Activated naive CD8-positive, alpha-beta T cell treated with anti-CD3 and anti-CD28 coated beads, Interleukin-2, amount 10 ng/mL, durations not matched to agents 7 days and 5 days (primary cell): ENCODE results near the gene PRSS8. TPM values are rescaled to one million over a fixed set of nuclear protein-coding genes. Genes with fewer than 3 reads are reported as not detected.

ENCODE experiments used
- ATAC-seq: fragments of 150-1000 bp; cut with Tn5 transposase; one replicate; pipeline ENCODE4 v1.10.0; 2021; ENCODE audit warnings: low read depth, moderate library complexity
- POLR2A ChIA-PET: fragments of 350-600 bp; sonication (Branson Sonifier 250); formaldehyde crosslinking; loops from one replicate; lab custom pipeline; 2021; ENCODE audit warnings: antibody characterized with exemption; lab: Charles Lee
- DNase-seq: peaks from one replicate; pipeline ENCODE4 v3.0.0; 2021
- H3K27ac Mint-ChIP-seq: one replicate; pipeline ENCODE4 v1.8.0; 2022; ENCODE audit warnings: mild to moderate bottlenecking, mixed read lengths
- H3K27me3 Mint-ChIP-seq: one replicate; pipeline ENCODE4 v1.8.0; 2022; ENCODE audit warnings: mild to moderate bottlenecking, moderate library complexity, mixed read lengths
- H3K36me3 Mint-ChIP-seq: one replicate; pipeline ENCODE4 v1.8.0; 2021; ENCODE audit warnings: mild to moderate bottlenecking, mixed read lengths
- H3K4me1 Mint-ChIP-seq: one replicate; pipeline ENCODE4 v1.8.0; 2021; ENCODE audit warnings: mixed read lengths
- H3K4me3 Mint-ChIP-seq: one replicate; pipeline ENCODE4 v1.8.0; 2022; ENCODE audit warnings: mild to moderate bottlenecking, moderate library complexity, mixed read lengths
- H3K9me3 Mint-ChIP-seq: one replicate; pipeline ENCODE4 v1.8.0; 2021; ENCODE audit warnings: mixed read lengths
- total RNA-seq, 2 experiments: library from RNA; stranded (reverse); gene quantifications; one replicate each; pipeline ENCODE4 v1.2.3, GENCODE V29; 2021

Gene PRSS8
- total RNA-seq, 2 experiments from 2014 or later: not detected

GRCh38 chr16:31085873-31086628 lies 49.5 kb downstream of the PRSS8 start:
- peaks cover 8% of the 10 kb centered on the region for H3K4me1 Mint-ChIP-seq
- DNase-seq (no peak), ATAC-seq (no peak)
- peaks cover 7% of the 10 kb centered on the region for H3K36me3 Mint-ChIP-seq
- no peaks in the 10 kb centered on the region for H3K9me3 Mint-ChIP-seq
- POLR2A ChIA-PET: no interaction called here
- H3K27ac Mint-ChIP-seq: no peak overlapping the region
- no peak overlapping the region for H3K4me3 Mint-ChIP-seq
- no peaks in the 10 kb centered on the region for H3K27me3 Mint-ChIP-seq

GRCh38 chr16:31085411-31085810 lies 50.1 kb downstream of the PRSS8 start:
- Mint-ChIP-seq H3K36me3 (peaks cover 5% of the 10 kb centered on the region), H3K4me1 (peaks cover 8% of the 10 kb centered on the region), H3K27ac (peak overlapping the region; percentile 16), H3K4me3 (no peak overlapping the region), H3K27me3 (no peaks in the 10 kb centered on the region), H3K9me3 (no peaks in the 10 kb centered on the region)
- ATAC-seq (no peak), DNase-seq (no peak)
- POLR2A ChIA-PET: interaction anchor here (1.0 kb wide), 2 partner anchors 9 to 10 kb away, joined by 3 to 5 read pairs; partner anchors contain the start of gene VKORC1

- Mint-ChIP-seq H3K4me1 (peaks cover 8% of the 10 kb centered on the region), H3K27me3 (no peaks in the 10 kb centered on the region), H3K36me3 (peaks cover 5% of the 10 kb centered on the region), H3K27ac (peak overlapping the region; percentile 16), H3K9me3 (no peaks in the 10 kb centered on the region), H3K4me3 (no peak overlapping the region)
- POLR2A ChIA-PET: interaction anchor here (0.6 to 1.1 kb wide), 4 partner anchors 9 to 48 kb away, joined by 3 to 5 read pairs (median 3); partner anchors contain the start of gene VKORC1
- DNase-seq: no peak
- peak; percentile 9 for ATAC-seq
Observed at GRCh38 chr16:31084584-31085302, 50.8 kb downstream of the PRSS8 start.

GRCh38 chr16:31083981-31084380 lies 51.5 kb downstream of the PRSS8 start:
- H3K9me3 Mint-ChIP-seq: no peaks in the 10 kb centered on the region
- POLR2A ChIA-PET: interaction anchor here (1.1 kb wide), 1 partner anchor 29 kb away, joined by 3 read pairs; no protein-coding TSS in a partner anchor
- no peak overlapping the region for H3K27ac Mint-ChIP-seq
- DNase-seq (no peak), ATAC-seq (no peak)
- H3K36me3 Mint-ChIP-seq: peaks cover 8% of the 10 kb centered on the region
- H3K27me3 Mint-ChIP-seq: no peaks in the 10 kb centered on the region
- peaks cover 10% of the 10 kb centered on the region for H3K4me1 Mint-ChIP-seq
- H3K4me3 Mint-ChIP-seq: no peak overlapping the region

GRCh38 chr16:31083556-31083955 lies 52.0 kb downstream of the PRSS8 start:
- H3K4me3 Mint-ChIP-seq: no peak overlapping the region
- H3K36me3 Mint-ChIP-seq: peaks cover 8% of the 10 kb centered on the region
- no peaks in the 10 kb centered on the region for H3K27me3 Mint-ChIP-seq
- no peak for DNase-seq
- peaks cover 10% of the 10 kb centered on the region for H3K4me1 Mint-ChIP-seq
- POLR2A ChIA-PET: interaction anchor here (1.1 kb wide), 1 partner anchor 28 kb away, joined by 3 read pairs; no protein-coding TSS in a partner anchor
- no peaks in the 10 kb centered on the region for H3K9me3 Mint-ChIP-seq
- no peak for ATAC-seq
- no peak overlapping the region for H3K27ac Mint-ChIP-seq

GRCh38 chr16:31083081-31083480 lies 52.4 kb downstream of the PRSS8 start:
- Mint-ChIP-seq H3K27ac (no peak overlapping the region), H3K4me3 (no peak overlapping the region)
- POLR2A ChIA-PET: no interaction called here

GRCh38 chr16:31082368-31083045 lies 53.0 kb downstream of the PRSS8 start:
- Mint-ChIP-seq H3K27ac (peak overlapping the region; percentile 63), H3K9me3 (no peaks in the 10 kb centered on the region), H3K4me3 (no peak overlapping the region), H3K27me3 (no peaks in the 10 kb centered on the region), H3K4me1 (peaks cover 14% of the 10 kb centered on the region), H3K36me3 (peaks cover 16% of the 10 kb centered on the region)
- ATAC-seq (no peak), DNase-seq (no peak)
- POLR2A ChIA-PET: no interaction called here

More at GRCh38 chr16:31083081-31083480, 52.4 kb downstream of the PRSS8 start:
- no peaks in the 10 kb centered on the region for H3K9me3 Mint-ChIP-seq
- H3K36me3 Mint-ChIP-seq: peaks cover 11% of the 10 kb centered on the region
- no peaks in the 10 kb centered on the region for H3K27me3 Mint-ChIP-seq
- peaks cover 11% of the 10 kb centered on the region for H3K4me1 Mint-ChIP-seq
- ATAC-seq (no peak), DNase-seq (no peak)

Other genes with a start within 250 kb of the PRSS8 start
- 10 to 100 TPM; 31.1 to 31.8 TPM for gene BCL7C, start 241.7 kb downstream of the PRSS8 start, total RNA-seq
- gene CTF1, start 239.1 kb downstream of the PRSS8 start, total RNA-seq: under 1 TPM; 0.19 to 0.37 TPM
- gene FBXL19, start 212.2 kb downstream of the PRSS8 start, total RNA-seq: 10 to 100 TPM; 20.1 to 24.4 TPM
- 10 to 100 TPM; 24.6 to 25.8 TPM for gene ORAI3, start 186.7 kb downstream of the PRSS8 start, total RNA-seq
- 10 to 100 TPM; 27.6 to 33.4 TPM for gene SETD1A, start 178.0 kb downstream of the PRSS8 start, total RNA-seq
- 10 to 100 TPM in 1 of 2 experiments, 1 to 10 TPM in 1; 8.5 to 10.9 TPM for gene HSD3B7, start 150.5 kb downstream of the PRSS8 start, total RNA-seq
- gene STX1B, start 125.1 kb downstream of the PRSS8 start, total RNA-seq: 1 to 10 TPM; 3.1 to 3.5 TPM
- gene STX4, start 102.2 kb downstream of the PRSS8 start, total RNA-seq: 10 to 100 TPM; 82.8 to 84.8 TPM
- 10 to 100 TPM; 17.9 to 20.5 TPM for gene ZNF668, start 61.5 kb downstream of the PRSS8 start, total RNA-seq
- gene ZNF646, start 61.3 kb downstream of the PRSS8 start, total RNA-seq: 10 to 100 TPM; 37.3 to 38.7 TPM
- 10 to 100 TPM; 10.4 to 10.9 TPM for gene PRSS53, start 46.8 kb downstream of the PRSS8 start, total RNA-seq
- gene VKORC1, start 40.9 kb downstream of the PRSS8 start, total RNA-seq: 10 to 100 TPM; 79.4 to 80.4 TPM
- 10 to 100 TPM; 35.8 to 37.0 TPM for gene BCKDK, start 27.3 kb downstream of the PRSS8 start, total RNA-seq
- 10 to 100 TPM; 66.5 to 72.9 TPM for gene KAT8, start 18.1 kb downstream of the PRSS8 start, total RNA-seq
- gene PRSS36, start 14.3 kb upstream of the PRSS8 start, total RNA-seq: 1 to 10 TPM in 1 of 2 experiments, under 1 TPM in 1; 0.31 to 1.1 TPM
- 100 to 1,000 TPM; 540 to 618 TPM for gene FUS, start 44.4 kb upstream of the PRSS8 start, total RNA-seq
- 10 to 100 TPM; 82.3 to 87.0 TPM for gene PYCARD, start 67.0 kb upstream of the PRSS8 start, total RNA-seq
- gene TRIM72, start 78.4 kb upstream of the PRSS8 start, total RNA-seq: not detected
- not detected for gene PYDC1, start 81.4 kb upstream of the PRSS8 start, total RNA-seq
- gene ITGAM, start 124.2 kb upstream of the PRSS8 start, total RNA-seq: 1 to 10 TPM; 8.3 to 8.9 TPM
- 10 to 100 TPM; 26.4 to 26.7 TPM for gene ITGAX, start 219.4 kb upstream of the PRSS8 start, total RNA-seq